OCI-LY3 (cell line): ENCODE results near the gene ENPP3.

Experiments used
- H2AFZ ChIP-seq: fragments of 200-600, 300-600 bp; shearing (Covaris generic); 2 replicates; pipeline ENCODE4 v1.6.0; 2014; ENCODE audit warnings: antibody characterized with exemption, low read depth, low read length
- H3K27ac ChIP-seq: fragments of 200-600, 300-600 bp; sonication (generic); 2 replicates; pipeline ENCODE4 v1.5.1; 2014; ENCODE audit warnings: mild to moderate bottlenecking, low read length, moderate library complexity, mixed read lengths
- H3K27me3 ChIP-seq: fragments of 200-600, 300-600 bp; sonication (generic); 2 replicates; pipeline ENCODE4 v1.6.1; 2014; ENCODE audit warnings: low read depth, low read length, mixed read lengths
- H3K36me3 ChIP-seq: fragments of 200-600, 300-600 bp; sonication (generic); replicated peaks from 2 replicates; pipeline ENCODE3; 2014; ENCODE audit warnings: low read depth, low read length, mixed read lengths
- H3K4me1 ChIP-seq: fragments of 300-600, 200-600 bp; sonication (generic); 2 replicates; pipeline ENCODE4 v1.6.1; 2014; ENCODE audit warnings: low read length, mixed read lengths
- H3K4me2 ChIP-seq: fragments of 200-600, 300-600 bp; sonication (generic); 2 replicates; pipeline ENCODE4 v1.6.1; 2014; ENCODE audit warnings: low read length, mixed read lengths
- H3K4me3 ChIP-seq: fragments of 300-600, 200-600 bp; sonication (generic); 2 replicates; pipeline ENCODE4 v1.5.1; 2014; ENCODE audit warnings: antibody characterized with exemption, mild to moderate bottlenecking, low read length, moderate library complexity
- H3K79me2 ChIP-seq: fragments of 300-600, 200-600 bp; shearing (Covaris generic); 2 replicates; pipeline ENCODE4 v1.6.1; 2014; ENCODE audit warnings: mild to moderate bottlenecking, low read length, mixed read lengths
- H3K9ac ChIP-seq: fragments of 300-600, 200-600 bp; shearing (Covaris generic); 2 replicates; pipeline ENCODE4 v1.6.0; 2014; ENCODE audit warnings: mild to moderate bottlenecking, low read length, moderate library complexity
- H3K9me3 ChIP-seq: fragments of 200-600, 300-600 bp; shearing (Covaris generic); 2 replicates; pipeline ENCODE4 v1.6.1; 2014; ENCODE audit warnings: low read length, mixed read lengths; ENCODE audit not compliant: insufficient read depth
- H4K20me1 ChIP-seq: fragments of 200-600, 300-600 bp; sonication (generic); 2 replicates; pipeline ENCODE4 v1.6.1; 2016; ENCODE audit warnings: low read length, mixed read lengths; ENCODE audit not compliant: insufficient read depth
- CTCF ChIP-seq: fragments of 200-600, 300-600 bp; sonication (generic); IDR thresholded peaks from 2 replicates; pipeline ENCODE4 v1.5.1; 2014; ENCODE audit warnings: antibody characterized with exemption, low read length, low read depth
- EZH2phosphoT487 ChIP-seq: fragments of 200-600 bp; shearing (Covaris generic); IDR thresholded peaks from 2 replicates; pipeline ENCODE4 v1.6.1; 2018; ENCODE audit warnings: antibody characterized with exemption, mixed run types, low read depth

Gene ENPP3

GRCh38 chr6:131594074-131594473 is 43.0 kb upstream of the ENPP3 start:
- no peak overlapping the region for H3K4me2 ChIP-seq
- H3K79me2 ChIP-seq, result no peaks in the 10 kb centered on the region
- no peak overlapping the region for H3K9ac ChIP-seq
- H3K36me3 ChIP-seq, result peaks cover 5% of the 10 kb centered on the region
- TF ChIP-seq EZH2phosphoT487 (no peak), CTCF (no peak)
- H3K27ac ChIP-seq, result no peak overlapping the region
- no peaks in the 10 kb centered on the region for H3K27me3 ChIP-seq
- no peak overlapping the region for H2AFZ ChIP-seq
- H3K4me3 ChIP-seq, result no peak overlapping the region
- H3K9me3 ChIP-seq, result no peaks in the 10 kb centered on the region
- H4K20me1 ChIP-seq, result no peaks in the 10 kb centered on the region
- no peaks in the 10 kb centered on the region for H3K4me1 ChIP-seq

GRCh38 chr6:131597446-131597845 is 39.7 kb upstream of the ENPP3 start:
- H4K20me1 ChIP-seq, result no peaks in the 10 kb centered on the region
- H3K27ac ChIP-seq, result no peak overlapping the region
- H3K4me1 ChIP-seq, result no peaks in the 10 kb centered on the region
- TF ChIP-seq EZH2phosphoT487, result no peak
- peak; percentile 9; the same call in 1 of the 2 replicates for TF ChIP-seq CTCF
- no peaks in the 10 kb centered on the region for H3K79me2 ChIP-seq
- H3K36me3 ChIP-seq, result peaks cover 9% of the 10 kb centered on the region
- H3K4me2 ChIP-seq, result no peak overlapping the region
- H2AFZ ChIP-seq, result no peak overlapping the region
- H3K9ac ChIP-seq, result no peak overlapping the region
- no peaks in the 10 kb centered on the region for H3K27me3 ChIP-seq
- H3K4me3 ChIP-seq, result no peak overlapping the region
- H3K9me3 ChIP-seq, result no peaks in the 10 kb centered on the region

DNA sequence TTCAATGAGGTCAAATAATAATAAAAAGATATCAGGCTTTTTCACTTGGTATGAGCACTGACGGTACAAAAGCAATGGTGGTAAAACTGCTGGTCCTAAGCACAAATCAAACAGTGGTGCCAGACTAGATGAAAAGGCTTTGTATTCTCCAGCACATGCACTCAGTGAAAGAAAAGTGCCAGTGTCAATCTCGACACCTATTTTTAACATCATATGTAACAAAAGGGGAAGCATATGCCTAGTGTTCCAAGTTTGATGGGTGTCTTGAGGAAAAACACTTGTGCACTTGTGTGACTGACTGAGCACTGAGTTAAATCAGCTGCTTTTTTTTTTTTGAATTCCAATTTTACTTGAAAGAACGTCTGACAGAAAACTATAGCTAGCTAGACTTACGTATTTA is 36.4 kb upstream of the ENPP3 start:
- H3K9me3 ChIP-seq, result no peaks in the 10 kb centered on the region
- H3K36me3 ChIP-seq, result peaks cover 15% of the 10 kb centered on the region
- no peak overlapping the region for H3K4me2 ChIP-seq
- no peak overlapping the region for H3K9ac ChIP-seq
- TF ChIP-seq CTCF (no peak), EZH2phosphoT487 (no peak)
- H3K4me3 ChIP-seq, result no peak overlapping the region
- H2AFZ ChIP-seq, result no peak overlapping the region
- H3K79me2 ChIP-seq, result no peaks in the 10 kb centered on the region
- no peaks in the 10 kb centered on the region for H3K4me1 ChIP-seq
- no peak overlapping the region for H3K27ac ChIP-seq
- no peaks in the 10 kb centered on the region for H4K20me1 ChIP-seq
- H3K27me3 ChIP-seq, result no peaks in the 10 kb centered on the region

GRCh38 chr6:131602781-131603312 is 34.3 kb upstream of the ENPP3 start:
- TF ChIP-seq CTCF (no peak), EZH2phosphoT487 (no peak)
- no peaks in the 10 kb centered on the region for H3K4me1 ChIP-seq
- no peak overlapping the region for H3K4me2 ChIP-seq
- H4K20me1 ChIP-seq, result no peaks in the 10 kb centered on the region
- no peak overlapping the region for H3K27ac ChIP-seq
- H3K9ac ChIP-seq, result no peak overlapping the region
- H3K79me2 ChIP-seq, result no peaks in the 10 kb centered on the region
- no peak overlapping the region for H2AFZ ChIP-seq
- H3K27me3 ChIP-seq, result no peaks in the 10 kb centered on the region
- peaks cover 18% of the 10 kb centered on the region for H3K36me3 ChIP-seq
- H3K4me3 ChIP-seq, result no peak overlapping the region
- H3K9me3 ChIP-seq, result no peaks in the 10 kb centered on the region
